Measurements from ENCODE around the gene FAXDC2. TPM values are rescaled to one million over a fixed set of nuclear protein-coding genes. Genes with fewer than 3 reads are reported as not detected.

Gene FAXDC2
- total RNA-seq, 4 donors from 2014 or later: 25.8 to 126 (median 29.1) TPM

DNA sequence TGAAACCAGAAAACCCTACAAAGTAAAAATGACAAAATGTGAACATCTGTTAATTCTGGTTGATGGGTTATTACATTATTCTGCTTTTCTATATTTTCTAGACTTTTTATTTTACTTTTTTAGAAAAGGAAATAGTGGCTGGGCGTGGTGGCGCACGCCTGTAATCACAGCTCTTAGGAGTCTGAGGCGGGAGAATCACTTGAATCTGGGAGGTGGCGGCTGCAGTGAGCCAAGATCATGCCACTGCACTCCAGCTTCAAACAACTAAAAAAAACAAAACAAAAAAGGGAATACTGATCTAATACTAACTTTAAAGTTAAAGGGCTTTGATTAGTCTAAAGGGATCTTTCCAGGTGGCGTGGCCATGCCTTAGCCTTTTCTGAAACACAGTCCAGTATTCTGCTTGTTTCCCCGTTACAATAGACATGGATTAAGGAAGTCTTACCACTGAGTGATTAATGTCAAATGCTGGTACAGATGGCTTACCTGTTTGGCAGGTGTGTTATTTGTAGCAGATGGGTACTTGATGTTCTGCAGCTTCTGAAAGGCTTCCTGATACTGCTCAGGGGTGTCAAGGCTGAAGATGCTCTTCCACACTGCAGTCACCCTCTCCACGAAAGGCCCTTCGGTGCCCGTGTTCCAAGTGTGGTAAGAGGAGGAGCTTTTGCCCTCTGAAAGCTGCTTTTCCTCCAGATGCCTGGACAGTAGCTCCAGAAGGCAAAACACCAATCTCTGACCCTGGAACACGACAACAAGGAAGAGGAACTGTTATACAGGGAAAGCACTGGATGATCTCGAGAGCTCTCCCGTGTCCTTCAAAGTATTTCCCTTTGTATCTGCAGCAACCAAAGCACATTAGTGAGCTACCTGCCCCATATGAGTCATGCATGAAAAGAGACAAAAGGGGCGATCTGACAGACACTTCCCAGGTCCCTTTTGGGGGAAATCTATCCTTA lies 45.5 kb upstream of the FAXDC2 start:
- H3K36me3 ChIP-seq: no peaks in the 10 kb centered on the region
- no peaks in the 10 kb centered on the region for H3K9me3 ChIP-seq
- TF ChIP-seq CTCF (IDR thresholded peaks at IDR 0.05) (no peak), POLR2A (IDR thresholded peaks at IDR 0.05) (no peak)
- H3K4me1 ChIP-seq: no peaks in the 10 kb centered on the region
- no peak for DNase-seq
- no peak overlapping the region for H3K4me3 ChIP-seq
- H3K27me3 ChIP-seq: no peaks in the 10 kb centered on the region
- intact Hi-C loops (cut with DNase I; ENCODE audit: low total_unique reads): no loop called here
- no peak overlapping the region for H3K27ac ChIP-seq

DNA sequence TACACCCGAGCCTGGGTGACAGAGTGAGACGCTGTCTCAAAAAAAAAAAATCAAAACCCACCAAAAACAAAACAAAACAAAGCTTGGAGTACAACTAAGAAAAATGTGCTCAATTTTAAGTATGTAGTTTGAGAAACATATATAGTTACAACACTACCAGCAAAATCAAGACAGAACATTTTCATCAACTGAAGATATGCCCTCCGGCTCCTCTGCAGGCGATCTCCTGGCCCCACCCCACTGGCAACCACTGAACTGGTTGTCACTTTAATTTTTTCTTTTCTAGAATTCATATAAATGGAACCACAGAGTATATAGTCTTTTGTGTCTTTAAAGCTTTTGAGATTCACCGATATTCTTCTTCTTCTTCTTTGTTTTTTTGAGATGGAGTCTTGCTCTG lies 43.0 kb upstream of the FAXDC2 start:
- Histone ChIP-seq H3K9me3 (no peaks in the 10 kb centered on the region), H3K4me1 (no peaks in the 10 kb centered on the region), H3K4me3 (no peak overlapping the region), H3K36me3 (no peaks in the 10 kb centered on the region), H3K27ac (no peak overlapping the region), H3K27me3 (no peaks in the 10 kb centered on the region)
- TF ChIP-seq POLR2A (IDR thresholded peaks at IDR 0.05): no peak
- TF ChIP-seq CTCF (IDR thresholded peaks at IDR 0.05): no peak
- intact Hi-C loops (cut with DNase I; ENCODE audit: low total_unique reads): no loop called here
- no peak for DNase-seq

DNA sequence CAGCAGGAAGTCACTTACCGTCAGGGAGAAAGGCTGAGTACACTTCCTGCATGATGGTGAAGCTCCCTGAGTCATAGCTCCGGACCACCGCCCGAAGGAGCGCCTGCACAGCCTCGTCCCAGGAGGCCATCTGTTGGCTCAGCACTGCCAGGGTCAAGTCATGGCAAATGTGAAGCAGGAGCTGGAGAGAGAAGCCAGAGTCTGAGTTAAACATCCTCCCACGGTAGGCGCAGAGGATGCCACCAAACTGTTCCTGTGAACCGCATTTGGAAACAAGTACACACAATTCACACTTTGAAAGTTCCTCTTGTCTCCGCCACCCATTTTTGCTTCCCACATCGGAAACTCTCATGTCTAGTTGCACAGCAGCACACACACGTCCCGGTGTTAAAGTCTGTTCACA lies 42.0 kb upstream of the FAXDC2 start:
- Histone ChIP-seq H3K27ac (no peak overlapping the region), H3K36me3 (no peaks in the 10 kb centered on the region), H3K4me1 (no peaks in the 10 kb centered on the region), H3K4me3 (no peak overlapping the region), H3K9me3 (no peaks in the 10 kb centered on the region), H3K27me3 (no peaks in the 10 kb centered on the region)
- no peak for DNase-seq
- intact Hi-C loops (cut with DNase I; ENCODE audit: low total_unique reads): no loop called here
- TF ChIP-seq CTCF (IDR thresholded peaks at IDR 0.05): no peak
- TF ChIP-seq POLR2A (IDR thresholded peaks at IDR 0.05): no peak

DNA sequence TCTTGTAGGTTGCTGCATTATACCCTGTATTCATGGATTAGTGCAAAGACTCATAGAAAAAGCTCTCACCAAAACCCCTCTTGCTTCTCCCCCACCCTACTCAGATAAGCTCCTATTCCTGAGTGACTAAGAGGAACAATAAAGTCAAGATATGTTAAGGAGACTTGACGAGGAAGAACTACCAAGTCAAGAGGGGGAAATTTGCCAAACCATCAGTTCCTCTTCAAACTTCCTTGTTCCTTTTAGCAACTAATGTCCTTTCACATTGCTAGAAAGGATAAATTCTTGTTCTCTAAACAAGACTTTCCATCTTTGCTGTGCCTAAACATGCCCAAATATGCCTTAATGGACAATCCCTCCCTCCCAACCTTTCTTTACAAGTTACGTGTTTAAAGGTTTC lies 35.0 kb upstream of the FAXDC2 start:
- H3K9me3 ChIP-seq: peaks cover 4 to 17% of the 10 kb centered on the region in 2 donors
- no peak for TF ChIP-seq CTCF (IDR thresholded peaks at IDR 0.05)
- TF ChIP-seq POLR2A (IDR thresholded peaks at IDR 0.05): no peak
- H3K27ac ChIP-seq: no peak overlapping the region
- no peak for DNase-seq
- intact Hi-C loops (cut with DNase I; ENCODE audit: low total_unique reads): no loop called here
- no peaks in the 10 kb centered on the region for H3K36me3 ChIP-seq
- no peaks in the 10 kb centered on the region for H3K4me1 ChIP-seq
- no peaks in the 10 kb centered on the region for H3K27me3 ChIP-seq
- H3K4me3 ChIP-seq: no peak overlapping the region

DNA sequence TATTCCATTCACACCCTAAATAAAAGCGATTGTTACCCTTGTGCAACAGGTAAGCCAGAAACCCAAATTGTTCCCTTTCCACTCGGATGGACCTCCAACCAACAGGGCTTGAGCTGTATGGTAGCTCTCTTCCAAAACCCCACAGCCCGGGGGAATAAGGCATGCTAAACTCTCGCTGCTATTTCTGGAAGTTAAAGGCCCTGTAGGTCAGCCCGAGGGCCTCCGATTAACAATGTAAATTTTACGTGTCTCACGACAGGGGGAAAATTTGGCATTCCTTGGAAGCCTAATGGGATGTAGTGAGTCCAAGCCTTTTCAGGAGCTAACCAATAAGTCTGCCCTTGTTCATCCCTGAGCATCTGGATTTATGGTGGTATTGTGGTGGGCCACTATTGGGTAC lies 34.0 kb upstream of the FAXDC2 start:
- intact Hi-C loops (cut with DNase I; ENCODE audit: low total_unique reads): no loop called here
- no peak for DNase-seq
- TF ChIP-seq CTCF (IDR thresholded peaks at IDR 0.05) (no peak), POLR2A (IDR thresholded peaks at IDR 0.05) (no peak)
- no peaks in the 10 kb centered on the region for H3K36me3 ChIP-seq
- H3K4me3 ChIP-seq: no peak overlapping the region
- H3K27me3 ChIP-seq: no peaks in the 10 kb centered on the region
- no peaks in the 10 kb centered on the region for H3K4me1 ChIP-seq
- no peak overlapping the region for H3K27ac ChIP-seq
- peaks cover 4 to 17% of the 10 kb centered on the region in 2 donors for H3K9me3 ChIP-seq

Measured in uterus (tissue), 4 donors.